NCI-H82 (cell line): ENCODE measurements around the gene LGALS1.

Experiments
- DNase-seq: peaks from one replicate; lab custom pipeline; 2025; lab: John Stamatoyannopoulos, UW

The LGALS1 gene

DNA sequence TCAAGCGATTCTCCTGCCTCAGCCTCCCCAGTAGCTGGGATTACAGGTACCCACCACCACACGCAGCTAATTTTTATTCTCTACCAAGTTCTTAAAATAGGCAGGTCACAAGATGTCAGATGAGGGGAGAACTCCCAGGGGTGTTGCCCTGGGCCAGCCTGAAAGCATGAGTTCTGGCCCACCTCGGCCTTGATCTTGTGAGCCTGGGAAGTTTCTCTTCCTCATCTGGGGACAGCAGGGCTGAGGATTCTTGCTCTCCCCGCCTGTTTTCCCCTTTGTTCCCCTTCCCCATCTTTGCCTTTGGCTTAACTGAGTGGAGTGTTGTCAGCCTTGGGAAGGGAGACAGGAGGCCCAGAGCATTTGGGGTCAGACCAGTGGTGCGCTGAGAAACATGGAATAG lies 13.4 kb upstream of the LGALS1 start:
- DNase-seq: no peak

DNA sequence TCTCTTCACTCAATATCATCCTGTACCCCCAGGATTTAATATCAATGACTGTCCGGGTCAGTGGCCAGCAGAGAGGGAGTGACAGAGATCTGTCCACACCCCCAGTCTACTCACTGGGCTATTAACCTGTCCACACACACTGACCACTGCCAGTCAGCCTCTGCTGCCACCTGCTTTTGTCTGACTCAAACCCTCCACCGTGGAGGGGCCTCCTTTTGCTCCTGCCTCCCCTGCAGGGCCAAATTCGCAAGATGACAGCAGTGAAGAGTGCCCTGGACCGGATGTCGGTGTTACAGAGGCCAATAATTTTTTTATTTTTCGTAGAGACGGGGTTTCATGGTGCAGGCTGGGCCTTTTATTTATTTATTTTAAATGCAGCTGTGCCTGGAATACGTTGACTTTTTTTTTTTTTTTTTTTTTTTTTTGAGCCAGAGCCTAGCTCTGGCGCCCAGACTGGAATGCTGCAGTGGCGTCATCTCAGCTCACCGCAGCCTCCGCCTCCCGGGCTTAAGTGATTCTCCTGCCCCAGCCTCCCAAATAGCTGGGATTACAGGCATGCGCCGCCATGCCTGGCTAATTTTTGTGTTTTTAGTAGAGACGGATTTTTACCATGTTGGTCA lies 11.8 kb upstream of the LGALS1 start:
- DNase-seq: no peak

DNA sequence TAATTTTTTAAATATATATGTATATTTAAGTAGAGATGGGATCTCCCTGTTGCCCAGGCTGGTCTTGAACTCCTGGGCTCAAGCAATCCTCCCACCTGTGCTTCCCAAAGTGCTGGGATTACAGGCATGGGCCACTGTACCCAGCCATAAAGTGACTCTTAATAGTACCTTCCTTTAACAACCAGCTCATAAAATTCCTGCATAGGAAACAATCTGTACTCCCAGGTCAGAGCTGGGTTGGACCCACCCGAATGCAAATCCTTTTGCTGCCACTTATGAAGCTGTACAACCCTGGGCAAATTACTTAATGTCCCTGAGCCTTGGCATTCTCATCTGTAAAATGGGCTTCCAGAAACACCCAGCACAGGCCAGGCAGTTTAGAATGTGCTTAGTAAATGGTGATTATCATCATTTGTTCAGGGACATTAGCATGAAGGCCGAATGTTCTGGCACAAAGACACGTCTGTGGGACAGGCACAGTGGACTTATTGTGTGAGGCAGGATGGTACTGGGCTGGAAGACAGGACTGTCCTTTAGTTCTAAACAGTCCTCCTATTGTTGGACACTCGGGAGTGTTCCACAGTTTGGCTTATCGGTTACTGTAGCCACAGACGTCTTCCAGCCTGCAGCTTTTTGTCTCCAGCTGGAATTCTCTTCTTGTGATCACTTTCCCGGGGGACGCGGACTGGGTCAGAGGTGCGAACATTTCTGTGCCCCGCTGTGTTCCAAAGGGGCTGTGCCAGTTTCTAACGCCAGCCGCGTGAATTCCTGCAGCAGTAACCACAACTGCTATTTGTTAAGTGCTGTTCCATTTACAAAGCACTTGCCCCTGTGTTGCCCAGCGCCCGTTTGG lies 11.0 kb upstream of the LGALS1 start:
- DNase-seq: no peak

GRCh38 chr22:37665487-37665886 lies 9.9 kb upstream of the LGALS1 start:
- DNase-seq: no peak

DNA sequence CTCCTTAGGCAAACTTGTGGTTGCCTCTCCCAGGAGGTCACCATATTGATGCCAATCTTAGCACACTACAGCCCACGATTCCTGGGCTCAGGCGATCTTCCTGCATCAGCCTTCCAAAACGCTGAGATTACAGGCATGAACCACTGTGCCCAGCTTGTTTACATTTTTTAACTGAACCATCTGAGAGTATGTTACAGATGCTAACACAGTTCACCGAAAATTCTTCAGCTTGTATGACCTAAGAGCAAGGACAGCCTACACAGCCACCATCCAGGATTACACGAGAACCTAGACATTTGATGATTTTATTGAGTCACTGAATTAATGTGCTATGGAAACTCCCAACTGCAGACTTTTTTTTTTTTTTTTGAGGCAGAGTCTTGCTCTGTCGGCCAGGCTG lies 5.8 kb upstream of the LGALS1 start:
- DNase-seq: no peak

DNA sequence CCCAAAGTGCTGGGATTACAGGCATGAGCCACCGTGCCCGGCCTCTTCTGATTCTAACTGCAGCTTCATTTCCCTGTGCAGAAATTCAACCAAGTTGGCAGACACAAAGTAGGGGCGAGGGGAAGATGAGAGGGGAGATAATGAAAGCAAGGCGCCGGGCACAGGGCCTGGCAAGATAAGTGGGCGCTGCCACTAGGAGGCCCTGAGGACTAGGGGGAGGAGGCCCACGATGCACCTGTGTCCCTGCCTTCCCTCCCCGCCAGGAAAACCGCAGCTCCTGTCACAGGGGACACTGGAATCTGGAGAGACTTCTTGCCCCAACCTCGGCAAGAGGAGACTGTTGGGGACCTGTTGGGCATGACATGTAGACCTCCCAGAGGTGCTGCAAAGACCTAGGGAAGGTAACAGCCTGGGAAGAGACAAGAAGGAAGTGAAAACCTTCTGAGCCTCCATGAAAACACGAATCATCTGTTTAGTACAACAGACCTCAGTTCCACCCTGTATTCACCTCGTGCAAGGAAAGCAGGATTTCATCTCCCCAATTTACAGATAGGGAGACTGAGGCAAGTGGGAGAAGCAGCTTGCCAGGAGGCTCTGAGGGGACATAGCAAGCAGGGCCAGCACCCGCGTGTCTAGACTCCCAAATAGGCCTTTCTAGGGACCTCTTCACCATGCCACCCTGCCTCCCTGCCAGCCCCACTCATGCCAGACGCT lies 3.1 kb upstream of the LGALS1 start:
- no peak for DNase-seq

- DNase-seq: no peak
Measured at GRCh38 chr22:37672920-37673455, 2.4 kb upstream of the LGALS1 start.

DNA sequence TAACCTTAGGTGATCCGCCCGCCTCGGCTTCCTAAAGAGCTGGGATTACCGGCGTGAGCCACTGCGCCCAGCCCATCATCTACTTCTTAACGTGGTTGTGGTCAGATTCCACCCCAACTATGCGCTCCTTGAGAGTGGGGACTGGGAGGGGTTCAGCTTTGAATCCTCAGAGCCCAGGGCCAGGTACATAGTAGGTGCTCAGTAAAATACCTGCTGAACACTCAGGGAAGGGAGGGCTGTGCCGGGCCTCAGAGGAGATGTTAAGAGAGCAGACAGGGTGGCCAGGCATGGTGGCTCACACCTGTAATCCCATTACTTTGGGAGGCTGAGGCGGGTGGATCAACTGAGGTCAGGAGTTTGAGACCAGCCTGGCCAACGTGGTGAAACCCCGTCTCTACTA lies 1.2 kb upstream of the LGALS1 start:
- DNase-seq: no peak

DNA sequence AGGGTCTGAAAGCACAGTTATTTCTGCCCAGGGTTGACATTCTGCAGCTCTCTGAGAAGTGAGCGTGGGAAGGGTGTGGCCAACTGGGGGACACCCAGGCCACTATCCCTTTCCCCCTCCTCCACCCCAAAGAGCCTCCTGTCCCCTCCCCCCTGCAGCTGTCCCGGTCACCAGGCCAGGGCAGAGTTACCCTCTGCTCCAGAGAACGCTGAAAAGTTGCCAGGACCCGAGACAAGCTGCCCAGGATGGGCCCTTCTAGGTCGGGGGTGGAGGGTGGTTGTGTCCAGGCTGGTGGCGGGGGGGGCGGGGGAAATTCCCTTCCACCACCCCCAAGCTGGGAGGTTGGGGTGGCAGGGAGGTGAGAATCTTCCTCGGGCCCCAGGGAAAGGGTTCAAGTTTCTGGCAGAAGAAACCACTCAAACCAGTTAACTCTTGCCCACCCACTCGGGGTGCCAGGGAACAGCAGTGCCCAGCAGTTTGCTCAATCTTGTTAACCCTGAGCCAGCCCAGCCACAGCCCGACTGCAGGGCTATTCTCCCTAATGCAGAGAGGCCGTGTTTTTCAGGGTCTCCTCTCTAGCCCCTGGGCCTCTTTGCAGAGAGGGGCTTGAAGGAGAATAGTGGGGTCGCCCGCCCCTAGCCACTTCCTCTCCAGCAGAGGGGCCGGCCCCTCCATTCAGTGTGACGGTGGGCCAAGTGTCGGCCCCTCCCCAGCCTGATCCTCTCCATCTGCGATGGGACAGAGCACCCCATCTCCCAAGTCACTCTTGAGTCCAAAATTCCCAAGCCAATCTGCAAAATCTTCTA lies 697 bp downstream of the LGALS1 start:
- DNase-seq: no peak

DNA sequence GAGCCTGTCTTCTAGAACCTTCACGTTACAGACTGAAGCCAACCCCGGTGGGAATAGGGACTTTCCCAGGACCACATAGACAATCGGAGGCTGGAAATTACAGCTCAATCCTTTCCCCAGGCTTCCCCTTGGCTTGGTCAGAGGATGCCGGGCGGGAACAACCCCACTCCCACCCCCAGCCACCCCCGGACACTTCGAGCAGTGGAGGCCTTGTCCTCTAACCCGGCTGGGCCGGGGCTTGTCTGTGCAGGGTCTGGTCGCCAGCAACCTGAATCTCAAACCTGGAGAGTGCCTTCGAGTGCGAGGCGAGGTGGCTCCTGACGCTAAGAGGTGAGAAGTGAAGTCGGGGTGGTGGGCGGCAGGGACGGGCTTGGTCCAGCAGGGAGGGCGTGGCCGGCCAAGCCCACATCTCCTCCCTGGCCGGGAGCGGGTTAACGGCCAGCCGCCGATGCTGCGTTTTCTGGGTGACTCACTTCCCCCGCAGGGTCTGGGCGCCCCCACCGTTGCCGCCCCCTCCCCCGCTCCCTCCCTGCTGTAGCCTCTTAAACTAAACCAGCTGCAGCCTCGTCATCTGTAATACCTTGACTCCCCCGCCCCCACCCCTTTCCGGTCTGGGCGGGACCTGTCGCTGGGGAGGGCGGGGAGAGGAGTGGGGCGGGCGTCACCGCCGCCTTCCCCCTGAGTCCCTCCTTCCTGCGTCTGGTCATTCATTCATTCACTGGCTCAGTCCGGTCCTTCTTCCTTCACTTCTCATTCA lies 1.5 kb downstream of the LGALS1 start:
- DNase-seq: peak; percentile 92

DNA sequence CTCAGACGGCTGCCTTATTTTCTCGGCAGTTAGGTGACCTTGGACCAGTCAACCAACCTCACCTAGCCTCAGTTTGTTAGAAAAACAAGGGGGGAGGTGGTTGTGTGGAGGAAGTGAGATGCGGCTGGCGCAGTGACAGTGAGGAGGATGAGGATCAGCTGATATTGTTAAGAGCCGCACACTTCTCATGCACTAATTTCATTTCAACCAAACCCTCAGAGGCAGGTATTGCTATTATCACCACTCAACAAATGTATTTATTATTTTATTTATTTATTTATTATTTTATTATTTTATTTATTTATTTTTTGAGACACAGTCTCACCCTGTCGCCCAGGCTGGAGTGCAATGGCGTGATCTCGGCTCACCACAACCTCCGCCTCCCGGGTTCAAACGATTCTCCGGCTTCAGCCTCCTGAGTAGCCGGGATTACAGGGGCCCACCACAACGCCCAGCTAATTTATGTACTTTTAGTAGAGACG lies 2.1 kb downstream of the LGALS1 start:
- DNase-seq: no peak

DNA sequence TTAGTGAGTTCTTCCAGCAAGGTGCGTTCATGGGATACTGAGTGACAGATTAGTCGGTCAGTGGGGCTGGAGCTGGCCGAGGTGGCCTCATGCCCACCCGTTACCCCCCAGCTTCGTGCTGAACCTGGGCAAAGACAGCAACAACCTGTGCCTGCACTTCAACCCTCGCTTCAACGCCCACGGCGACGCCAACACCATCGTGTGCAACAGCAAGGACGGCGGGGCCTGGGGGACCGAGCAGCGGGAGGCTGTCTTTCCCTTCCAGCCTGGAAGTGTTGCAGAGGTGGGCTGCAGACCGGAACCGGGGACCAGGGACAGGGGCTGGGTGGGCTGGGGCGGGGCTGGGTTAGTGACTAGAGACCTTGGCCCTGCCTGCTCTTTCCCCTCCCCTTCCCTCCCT lies 2.9 kb downstream of the LGALS1 start:
- DNase-seq: no peak

DNA sequence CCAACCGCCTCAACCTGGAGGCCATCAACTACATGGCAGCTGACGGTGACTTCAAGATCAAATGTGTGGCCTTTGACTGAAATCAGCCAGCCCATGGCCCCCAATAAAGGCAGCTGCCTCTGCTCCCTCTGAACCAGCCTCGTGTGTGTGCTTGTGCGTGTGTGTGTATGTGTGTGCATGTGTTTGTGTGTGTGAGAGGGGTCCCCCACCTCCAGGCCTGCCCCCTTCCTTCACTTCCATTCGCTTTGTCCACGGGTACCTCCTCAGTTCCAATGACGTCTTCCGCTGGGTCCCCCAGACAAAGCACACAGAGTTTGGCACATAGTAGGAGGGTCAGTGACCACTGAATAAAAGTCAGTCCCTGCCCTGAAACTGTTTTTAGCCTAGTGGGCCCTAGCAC lies 4.2 kb downstream of the LGALS1 start:
- no peak for DNase-seq

- DNase-seq: no peak
Measured at GRCh38 chr22:37680191-37680851, 4.9 kb downstream of the LGALS1 start.

GRCh38 chr22:37681001-37681424 lies 5.6 kb downstream of the LGALS1 start:
- DNase-seq: no peak

DNA sequence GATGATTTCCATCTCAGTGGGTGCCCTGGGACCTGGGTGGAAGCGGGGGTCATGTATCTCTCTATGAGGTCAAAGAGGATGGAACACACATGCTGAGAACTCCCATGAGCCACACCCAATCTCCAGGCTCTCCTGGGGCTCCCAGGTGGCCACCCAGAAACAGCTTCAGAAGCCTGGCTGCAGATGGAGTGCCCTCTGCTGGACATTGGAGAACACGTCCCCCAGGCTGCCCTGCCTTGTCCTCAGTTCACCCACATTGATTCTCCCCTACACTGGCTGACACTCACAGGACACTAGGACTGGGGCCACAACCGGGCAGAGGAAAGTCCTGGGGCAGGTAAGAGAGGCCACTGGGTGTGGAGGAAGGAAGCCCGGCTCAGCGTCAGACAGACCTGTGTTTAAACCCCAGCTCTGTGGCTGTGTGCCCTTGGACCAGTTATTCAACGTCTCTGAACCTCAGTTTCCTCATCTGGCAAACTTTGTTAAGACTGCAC lies 6.2 kb downstream of the LGALS1 start:
- peak; percentile 82 for DNase-seq

GRCh38 chr22:37684803-37685615 lies 9.6 kb downstream of the LGALS1 start:
- DNase-seq: no peak

GRCh38 chr22:37686002-37686982 lies 10.9 kb downstream of the LGALS1 start, which contains the start of gene NOL12:
TSS of gene NOL12 (plus strand) at chr22:37686343. CDS start at chr22:37686393, 50 bp downstream.
- DNase-seq: peak; percentile 92
